Superior temporal gyrus (tissue), 1 donor: ENCODE data around the gene GIMAP7.

Experiments
- DNase-seq: peaks from one replicate; pipeline ENCODE4 v3.0.0-alpha.2; 2016; ENCODE audit errors: extremely low spot score

The GIMAP7 gene

GRCh38 chr7:150569245-150569955, 54.7 kb downstream of the GIMAP7 start:
- DNase-seq: peak; percentile 18
